Measurements from ENCODE around the gene ACOXL. TPM values are rescaled to one million over a fixed set of nuclear protein-coding genes. Genes with fewer than 3 reads are reported as not detected.

The ACOXL gene
- total and polyA plus RNA-seq, 2 of the 8 experiments (the other 6 are each of a cell fraction or from before 2014, with no cell fraction given) = 11.4 to 20.6 TPM

- Histone ChIP-seq H3K23ac (ENCODE audit: insufficient read length) (no peak overlapping the region), H2AFZ (ENCODE audit: low read length) (no peak overlapping the region), H3K36me3 (ENCODE audit: control insufficient read depth in 2 of 4, insufficient read depth in 4 of 4, low read length in 3 of 4) (peaks cover 0 to 3% (median 0%) of the 10 kb centered on the region in 4 experiments; a peak in 3 of 8 replicates), H2BK15ac (ENCODE audit: low read length) (no peak overlapping the region), H3K79me2 (ENCODE audit: control insufficient read depth in 1 of 2, insufficient read depth in 2 of 2, low read length in 2 of 2) (no peaks in the 10 kb centered on the region), H3K4me1 (replicated peaks in 1 of 4; ENCODE audit: control insufficient read depth in 3 of 4, insufficient read depth in 4 of 4, low read length in 3 of 4) (no peaks in the 10 kb centered on the region), H4K5ac (ENCODE audit: insufficient read length, low read depth, low read length) (no peak overlapping the region), H3K27me3 (replicated peaks in 1 of 4; ENCODE audit: control insufficient read depth in 3 of 4, extremely low read depth in 1 of 4, insufficient read depth in 3 of 4, low read length in 3 of 4) (no peaks in the 10 kb centered on the region), H3K9me3 (ENCODE audit: insufficient read depth in 2 of 2, low read depth in 1 of 2, low read length in 1 of 2) (no peaks in the 10 kb centered on the region), H2AK5ac (ENCODE audit: low read depth, low read length) (no peak overlapping the region), H3K14ac (ENCODE audit: insufficient read length) (no peak overlapping the region), H3K27ac (ENCODE audit: low read depth, low read length) (no peak overlapping the region), H3K4me2 (ENCODE audit: insufficient read depth in 1 of 2, low read depth in 2 of 2, low read length in 2 of 2) (no peak overlapping the region), H3K4ac (replicated peaks; ENCODE audit: insufficient read length, low read depth, low read length) (no peak overlapping the region), H4K8ac (ENCODE audit: extremely low read depth, insufficient read depth, low read length) (no peak overlapping the region), H3K23me2 (ENCODE audit: low read depth, low read length) (no peaks in the 10 kb centered on the region), H3K79me1 (ENCODE audit: low read depth, low read length) (no peaks in the 10 kb centered on the region), H2BK12ac (ENCODE audit: low read depth, low read length) (no peak overlapping the region), H3K9ac (replicated peaks in 1 of 4; ENCODE audit: extremely low read depth in 1 of 4, low read depth in 3 of 4, low read length in 3 of 4) (no peak overlapping the region), H3K56ac (replicated peaks; ENCODE audit: insufficient read length, low read depth, low read length) (no peak overlapping the region), H3K4me3 (ENCODE audit: extremely low read depth in 1 of 4, insufficient read depth in 2 of 4, low read depth in 3 of 4, low read length in 4 of 4) (no peak overlapping the region), H4K20me1 (replicated peaks in 1 of 2; ENCODE audit: control insufficient read depth in 1 of 2, insufficient read depth in 2 of 2, low read length in 2 of 2) (no peaks in the 10 kb centered on the region), H2BK120ac (replicated peaks; ENCODE audit: low read depth, low read length) (no peak overlapping the region), H2BK5ac (ENCODE audit: low read depth, low read length) (no peak overlapping the region), H4K91ac (replicated peaks; ENCODE audit: insufficient read length, low read length) (no peak overlapping the region), H3K18ac (ENCODE audit: extremely low read depth, low read length) (no peak overlapping the region), H2BK20ac (ENCODE audit: low read length) (no peak overlapping the region)
- no peak for FAIRE-seq
- TF ChIP-seq MAX (IDR thresholded peaks at IDR 0.05) (no peak), RFX5 (IDR thresholded peaks at IDR 0.05; ENCODE audit: borderline replicate concordance, low read depth, low read length) (no peak), GTF2F1 (IDR thresholded peaks at IDR 0.05; ENCODE audit: borderline replicate concordance, low read depth, low read length) (no peak), SP4 (IDR thresholded peaks at IDR 0.05; ENCODE audit: low read length) (no peak), USF2 (IDR thresholded peaks at IDR 0.05; ENCODE audit: low read length) (no peak), POLR2A (IDR thresholded peaks at IDR 0.05; ENCODE audit: control extremely low read depth in 1 of 2, low read depth in 2 of 2, low read length in 2 of 2) (no peak), ATF2 (IDR thresholded peaks at IDR 0.05; ENCODE audit: low read length) (no peak), SIN3A (conservative IDR thresholded peaks at IDR 0.05 in 1 of 2, IDR thresholded peaks at IDR 0.05 in 1 of 2; ENCODE audit: low read depth in 1 of 2, low read length in 2 of 2) (no peak), CBX8 (IDR thresholded peaks at IDR 0.05; ENCODE audit: borderline replicate concordance, low read depth, low read length) (no peak), BCL11A (IDR thresholded peaks at IDR 0.05; ENCODE audit: low read depth in 2 of 2, low read length in 2 of 2) (no peak)
- POLR2A ChIA-PET (ENCODE audit: partially characterized antibody) = no interaction called here
- no peak for DNase-seq (ENCODE audit: low read depth in 1 of 2, low spot score in 2 of 2)
- CTCF ChIA-PET (ENCODE audit: partially characterized antibody) = no interaction called here
- 49% methylated on average over 2 of the region's 2 CpGs; no CpG with 5 or more reads in 1 of the 2 experiments for WGBS, 2 experiments (ENCODE audit: extremely low coverage in 1 of 2, insufficient coverage in 1 of 2, insufficient read length in 1 of 2, insufficient replicate concordance in 2 of 2, low coverage in 1 of 2, low lambda C conversion rate in 2 of 2, missing lambda C conversion rate in 1 of 2)
Measured at GRCh38 chr2:110992886-110993285, 260.5 kb downstream of the ACOXL start.
